BJ (cell line): Measurements from ENCODE around the gene CFAP54. TPM values are rescaled to one million over a fixed set of nuclear protein-coding genes. Genes with fewer than 3 reads are reported as not detected.

Experiments
- CTCF ChIA-PET: fragments of 350-600 bp; formaldehyde crosslinking; extraction: SDS; loops from one replicate; lab custom pipeline; 2021; ENCODE audit warnings: antibody characterized with exemption, inconsistent platforms; lab: Yijun Ruan, JAX
- POLR2A ChIA-PET: fragments of 300-600 bp; sonication (Branson Sonifier 250); formaldehyde crosslinking; extraction: SDS; loops from one replicate; lab custom pipeline; 2021; ENCODE audit warnings: antibody characterized with exemption; lab: Charles Lee
- DNase-seq: peaks from one replicate; pipeline ENCODE4 v3.0.0-alpha.2; 2011; ENCODE audit warnings: low read depth
- H3K27me3 ChIP-seq: 2 replicates; pipeline ENCODE4 v1.6.0; 2011; ENCODE audit warnings: low read length; ENCODE audit not compliant: control insufficient read depth, insufficient read depth
- H3K36me3 ChIP-seq: 2 replicates; pipeline ENCODE4 v1.5.1; 2011; ENCODE audit warnings: low read length; ENCODE audit not compliant: control insufficient read depth, insufficient read depth
- H3K4me3 ChIP-seq: 2 replicates; pipeline ENCODE4 v1.5.1; 2011; ENCODE audit warnings: low read depth, mild to moderate bottlenecking, control low read depth, low read length
- CTCF ChIP-seq: IDR thresholded peaks from 2 replicates; pipeline ENCODE4 v1.5.1; 2011; ENCODE audit warnings: low read depth, mild to moderate bottlenecking, control low read depth, inconsistent platforms, low read length, moderate library complexity; ENCODE audit not compliant: insufficient read depth
- polyA plus RNA-seq: library from polyadenylated mRNA; depleted of rRNA; stranded (reverse); fragments of >200 nt; gene quantifications from 2 replicates; pipeline ENCODE4 v1.2.3, GENCODE V29; 2011

CFAP54 gene
- polyA plus RNA-seq, 1 experiment = 0.38 TPM

DNA sequence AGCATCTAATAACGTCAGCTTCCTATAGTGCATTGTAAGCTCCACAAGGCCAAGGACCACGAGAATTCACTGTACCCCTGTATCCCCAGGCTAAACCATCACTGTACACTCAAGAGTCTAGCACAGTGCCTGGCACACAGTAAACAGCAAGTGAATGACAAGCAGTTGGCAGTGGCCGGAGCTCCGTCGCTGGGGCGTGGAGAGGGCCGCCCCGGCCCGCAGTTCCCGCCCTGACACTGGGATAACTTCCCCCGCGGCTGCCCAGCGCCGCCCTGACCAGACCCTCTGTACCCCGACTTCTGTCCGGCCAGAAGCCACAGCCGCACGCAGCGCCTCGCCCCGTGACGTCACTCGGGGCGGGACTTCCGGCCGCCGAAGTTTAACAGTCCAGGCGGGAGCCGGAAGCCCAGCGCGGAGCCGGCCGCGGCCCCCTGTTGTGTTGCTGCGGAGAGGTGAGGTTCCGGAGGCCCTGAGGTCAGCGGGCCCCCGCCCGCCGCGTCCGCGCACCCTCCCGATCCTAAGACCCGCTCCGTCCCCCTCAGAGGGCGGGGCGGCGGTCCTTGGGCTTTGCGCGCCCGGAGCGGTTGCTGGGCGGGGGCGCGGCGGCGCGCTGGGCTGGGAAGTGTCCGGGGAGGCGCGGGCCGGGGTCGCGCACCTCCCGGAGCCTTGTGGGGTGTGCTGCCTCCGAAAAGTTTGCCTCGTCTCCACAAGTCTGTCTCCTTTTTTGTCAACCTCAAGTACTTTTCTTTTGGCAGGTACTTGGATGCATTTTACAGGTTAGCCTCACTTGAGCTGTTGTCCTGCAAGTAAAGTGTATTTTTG lies 417.7 kb downstream of the CFAP54 start, which contains the start of gene NEDD1:
Gene NEDD1, plus strand, starts transcription at position 409 of the 822 bp plus-strand sequence. CDS start 2,503 bp downstream, outside the sequence.
- peak within 1 kb of the TSS; percentile 96 for H3K4me3 ChIP-seq
- POLR2A ChIA-PET = no interaction called here
- CTCF ChIA-PET = interaction anchor here (0.8 to 0.9 kb wide), 2 partner anchors 23 to 80 kb away, joined by 3 to 4 read pairs; no protein-coding TSS in a partner anchor
- DNase-seq = no peak
- H3K36me3 ChIP-seq = no peaks in the 10 kb centered on the region
- no peaks in the 10 kb centered on the region for H3K27me3 ChIP-seq
- TF ChIP-seq CTCF = no peak

DNA sequence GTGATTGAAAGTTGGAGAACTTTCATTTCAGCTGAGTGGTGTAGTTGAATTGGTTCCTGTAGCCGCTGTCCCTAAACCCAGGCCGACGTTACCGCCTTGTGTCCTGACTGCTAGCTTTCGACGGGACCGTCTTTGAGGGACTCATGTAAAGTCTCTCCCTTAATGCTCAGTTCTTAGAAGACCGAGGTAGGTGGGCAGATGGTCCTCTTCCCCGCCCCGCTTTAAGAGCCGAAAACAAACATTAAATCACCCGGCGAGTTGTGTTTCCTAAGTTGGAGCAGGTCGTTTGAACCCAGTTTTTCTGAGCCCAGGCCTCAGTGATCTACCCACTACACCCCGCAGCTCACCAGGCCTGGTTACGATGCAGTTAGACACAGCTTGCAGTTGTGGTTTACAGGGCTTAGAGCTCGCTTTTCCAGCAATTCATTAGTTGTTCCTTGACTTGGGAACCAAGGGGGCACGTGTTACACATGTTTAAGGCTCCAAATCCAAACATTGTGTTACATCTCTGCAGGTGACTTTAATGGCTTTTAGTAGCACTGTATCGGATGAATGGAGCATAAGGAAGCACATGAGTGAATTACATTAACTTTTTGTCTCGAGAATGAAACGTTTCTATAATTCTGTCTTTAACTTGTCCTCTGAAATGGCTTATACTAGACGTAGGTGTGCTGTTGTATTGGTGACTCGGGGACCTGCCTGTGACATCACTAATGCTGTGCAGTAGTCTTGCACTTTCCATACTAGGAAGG lies 418.5 kb downstream of the CFAP54 start:
- CTCF ChIA-PET = interaction anchor here (0.9 kb wide), 1 partner anchor 79 kb away, joined by 4 read pairs; no protein-coding TSS in a partner anchor

GRCh38 chr12:96908423-96908675 lies 419.0 kb downstream of the CFAP54 start:
- CTCF ChIA-PET = no interaction called here
- TF ChIP-seq CTCF = no peak
- Histone ChIP-seq H3K36me3 (peaks cover 2% of the 10 kb centered on the region; the same call in 1 of the 2 replicates), H3K27me3 (no peaks in the 10 kb centered on the region), H3K4me3 (peak overlapping the region; percentile 96)
- POLR2A ChIA-PET = no interaction called here
- DNase-seq = no peak

More for the DNA sequence above, 418.5 kb downstream of the CFAP54 start:
- Histone ChIP-seq H3K27me3 (no peaks in the 10 kb centered on the region), H3K4me3 (peak overlapping the region; percentile 96), H3K36me3 (no peaks in the 10 kb centered on the region)
- no peak for DNase-seq
- POLR2A ChIA-PET = no interaction called here
- TF ChIP-seq CTCF = no peak

DNA sequence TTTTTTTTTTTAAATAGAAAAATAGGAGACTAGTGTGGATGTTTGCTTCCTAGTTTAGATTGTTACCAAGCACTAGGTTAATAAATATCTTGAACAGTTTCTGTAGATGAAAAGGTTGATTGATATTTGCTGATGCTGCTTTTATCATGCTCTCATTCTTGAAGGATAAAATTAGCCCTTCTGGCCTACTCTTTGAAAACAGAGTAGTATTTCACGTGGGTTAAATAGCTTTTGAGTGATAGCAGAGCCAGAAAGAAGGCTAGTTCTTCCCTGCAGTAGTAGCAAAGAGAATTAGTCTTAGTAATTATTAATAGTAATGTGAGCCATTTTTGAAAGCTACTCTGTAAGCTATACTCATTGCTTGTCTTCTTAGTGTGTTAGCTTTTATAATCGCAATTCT lies 422.9 kb downstream of the CFAP54 start:
- no peaks in the 10 kb centered on the region for H3K27me3 ChIP-seq
- POLR2A ChIA-PET = no interaction called here
- H3K4me3 ChIP-seq = no peak overlapping the region
- no peak for TF ChIP-seq CTCF
- CTCF ChIA-PET = no interaction called here
- DNase-seq = no peak
- H3K36me3 ChIP-seq = peaks cover 2% of the 10 kb centered on the region; the same call in 1 of the 2 replicates

DNA sequence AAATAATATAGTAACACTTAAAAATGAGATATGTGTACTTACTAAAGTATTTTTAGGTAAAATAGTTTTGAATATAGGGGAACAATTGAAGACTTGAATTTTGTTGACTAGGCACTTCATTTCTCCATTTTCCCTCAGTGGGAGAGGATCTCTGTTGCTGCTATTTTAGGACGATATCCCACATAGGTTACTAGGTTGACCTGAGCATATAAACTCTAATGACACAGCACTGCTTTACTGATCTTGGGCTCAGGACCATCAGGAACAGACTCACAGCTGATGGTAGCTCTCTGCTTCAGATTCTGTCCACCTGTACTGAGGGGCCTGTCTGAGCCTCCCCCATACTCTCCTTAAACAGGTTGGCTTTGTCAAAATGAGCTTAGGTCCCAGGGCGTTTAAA lies 423.6 kb downstream of the CFAP54 start:
- CTCF ChIA-PET = interaction anchor here (0.6 to 0.7 kb wide), 2 partner anchors 23 to 665 kb away, joined by 3 read pairs; no protein-coding TSS in a partner anchor
- no peak for TF ChIP-seq CTCF
- POLR2A ChIA-PET = no interaction called here

More for the DNA sequence above, 423.6 kb downstream of the CFAP54 start:
- no peak overlapping the region for H3K4me3 ChIP-seq
- no peak for DNase-seq
- H3K36me3 ChIP-seq = peaks cover 2% of the 10 kb centered on the region; the same call in 1 of the 2 replicates
- no peaks in the 10 kb centered on the region for H3K27me3 ChIP-seq
